HepG2 (cell line): ENCODE data around the gene KRTCAP3. TPM values are rescaled to one million over a fixed set of nuclear protein-coding genes. Genes with fewer than 3 reads are reported as not detected.

Experiments
- CSRNP2 ChIP-seq: sonication (generic); formaldehyde crosslinking; conservative IDR thresholded peaks from 2 replicates; pipeline ENCODE4 v1.8.0; 2022; ENCODE audit warnings: low read depth, missing genetic modification reagents
- ELK4 ChIP-seq: sonication (generic); formaldehyde crosslinking; IDR thresholded peaks from 2 replicates; pipeline ENCODE4 v1.9.0; 2021; ENCODE audit warnings: missing genetic modification reagents, borderline replicate concordance
- KLF16 ChIP-seq, 2 experiments: sonication (generic) in 1 of 2; formaldehyde crosslinking in 1 of 2; IDR thresholded peaks; 2 replicates each; pipeline versions ENCODE4 v1.6.1 to v1.8.0; 2016 to 2023; ENCODE audit warnings: missing genetic modification reagents in 2 of 2, missing compliant biosample characterization in 1 of 2
- MTA1 ChIP-seq: sonication (generic); formaldehyde crosslinking; IDR thresholded peaks from 2 replicates; pipeline ENCODE4 v1.4.0; 2020; ENCODE audit warnings: missing genetic modification reagents, mild to moderate bottlenecking, borderline replicate concordance
- NFRKB ChIP-seq: fragments of 450-650 bp; IDR thresholded peaks from 2 replicates; pipeline ENCODE4 v1.6.1; 2017
- RBAK ChIP-seq: sonication (generic); formaldehyde crosslinking; IDR thresholded peaks from 2 replicates; pipeline ENCODE4 v1.5.1; 2020; ENCODE audit warnings: mild to moderate bottlenecking, missing genetic modification reagents
- RERE ChIP-seq: IDR thresholded peaks from 2 replicates; pipeline ENCODE4 v1.6.1; 2016; ENCODE audit warnings: low read depth, missing genetic modification reagents, missing compliant biosample characterization
- THAP8 ChIP-seq: sonication (generic); formaldehyde crosslinking; IDR thresholded peaks from 2 replicates; pipeline ENCODE4 v1.5.1; 2020; ENCODE audit warnings: missing genetic modification reagents, mild to moderate bottlenecking, borderline replicate concordance
- XRCC5 ChIP-seq: fragments of 200-400 bp; formaldehyde crosslinking; optimal IDR thresholded peaks from 2 replicates; pipeline ENCODE3; 2017; ENCODE audit warnings: mild to moderate bottlenecking, low read length
- ZFYVE20 ChIP-seq: sonication (generic); formaldehyde crosslinking; IDR thresholded peaks from 2 replicates; pipeline ENCODE4 v1.8.0; 2023; ENCODE audit warnings: low read depth, mild to moderate bottlenecking, moderate library complexity, missing genetic modification reagents, borderline replicate concordance
- ZKSCAN1 ChIP-seq: fragments of 150-350 bp; IDR thresholded peaks from 2 replicates; pipeline ENCODE4 v1.6.1; 2014; ENCODE audit warnings: low read length
- ZKSCAN5 ChIP-seq: sonication (generic); formaldehyde crosslinking; IDR thresholded peaks from 2 replicates; pipeline ENCODE4 v1.5.1; 2020; ENCODE audit warnings: mild to moderate bottlenecking, missing genetic modification reagents
- ZNF331 ChIP-seq: sonication (generic); formaldehyde crosslinking; IDR thresholded peaks from 2 replicates; pipeline ENCODE4 v1.4.0; 2020; ENCODE audit warnings: missing genetic modification reagents
- ZNF513 ChIP-seq: sonication (generic); formaldehyde crosslinking; conservative IDR thresholded peaks from 2 replicates; pipeline ENCODE4 v1.5.0; 2020; ENCODE audit warnings: missing genetic modification reagents
- ZNF597 ChIP-seq: sonication (generic); formaldehyde crosslinking; IDR thresholded peaks from 2 replicates; pipeline ENCODE4 v1.5.0; 2020; ENCODE audit warnings: missing genetic modification reagents
- ZNF839 ChIP-seq: sonication (generic); formaldehyde crosslinking; IDR thresholded peaks from 2 replicates; pipeline ENCODE4 v1.4.0; 2020; ENCODE audit warnings: missing genetic modification reagents, mild to moderate bottlenecking, borderline replicate concordance
- polyA plus RNA-seq, 8 experiments: library from polyadenylated mRNA; depleted of rRNA in 3 of 8; stranded (reverse) in 7 of 8; unstranded in 1 of 8; fragments of >200 nt; fragmentation: Illumina TruSeq in 4 of 8; extraction: Trizol in 4 of 8; gene quantifications; 2 replicates each; pipeline versions ENCODE4 v1.2.1 to v1.2.3, GENCODE V29; 2011 to 2016; ENCODE audit warnings: low read depth in 4 of 8, missing spikeins in 1 of 8, mixed read lengths in 1 of 8; ENCODE audit not compliant: insufficient read depth in 1 of 8
- total RNA-seq, 5 experiments: library from RNA; depleted of rRNA; stranded (reverse); fragments of >200 nt; fragmentation: Illumina TruSeq; extraction: Trizol; gene quantifications; 2 replicates each; pipeline ENCODE4 v1.2.3, GENCODE V29; 2016; ENCODE audit warnings: low read depth in 1 of 5

The KRTCAP3 gene
- total and polyA plus RNA-seq, 2 of the 13 experiments (the other 11 are each of a cell fraction or from before 2014, with no cell fraction given) = 2.1 to 4.5 TPM

GRCh38 chr2:27489498-27490397 is 47.6 kb downstream of the KRTCAP3 start, which contains the start of gene IFT172 (continued):
- TF ChIP-seq RERE (peak; percentile 46; the same call in 1 of the 2 replicates), ZNF513 (CRISPR knock-in tag) (no peak), ZFYVE20 (CRISPR knock-in tag) (no peak), ZNF839 (CRISPR knock-in tag) (peak; percentile 57; the same call in 1 of the 2 replicates), THAP8 (CRISPR knock-in tag) (no peak; the same call in 1 of the 2 replicates), ZNF331 (CRISPR knock-in tag) (peak; percentile 48; the same call in 1 of the 2 replicates), MTA1 (CRISPR knock-in tag) (peak; percentile 63; the same call in 1 of the 2 replicates), NFRKB (no peak), CSRNP2 (CRISPR knock-in tag) (no peak), ELK4 (CRISPR knock-in tag) (no peak), RBAK (CRISPR knock-in tag) (peak; percentile 56; the same call in 1 of the 2 replicates), ZNF597 (CRISPR knock-in tag) (no peak), KLF16 (CRISPR knock-in tag; IDR thresholded peaks at IDR 0.05) (peak in 1 of 2 experiments; percentile 73; a peak in 1 of 4 replicates), ZKSCAN1 (peak; percentile 96), XRCC5 (peak; percentile 85), ZKSCAN5 (CRISPR knock-in tag) (no peak)
